Pons (tissue), 1 donor: ENCODE data around the gene CDHR2.
A peak's percentile ranks its signal among the peaks of the same experiment; 100 is the strongest.

Source experiments
- DNase-seq: peaks from one replicate; pipeline ENCODE4 v3.0.0-alpha.2; 2016; ENCODE audit warnings: low spot score

CDHR2 gene

DNA sequence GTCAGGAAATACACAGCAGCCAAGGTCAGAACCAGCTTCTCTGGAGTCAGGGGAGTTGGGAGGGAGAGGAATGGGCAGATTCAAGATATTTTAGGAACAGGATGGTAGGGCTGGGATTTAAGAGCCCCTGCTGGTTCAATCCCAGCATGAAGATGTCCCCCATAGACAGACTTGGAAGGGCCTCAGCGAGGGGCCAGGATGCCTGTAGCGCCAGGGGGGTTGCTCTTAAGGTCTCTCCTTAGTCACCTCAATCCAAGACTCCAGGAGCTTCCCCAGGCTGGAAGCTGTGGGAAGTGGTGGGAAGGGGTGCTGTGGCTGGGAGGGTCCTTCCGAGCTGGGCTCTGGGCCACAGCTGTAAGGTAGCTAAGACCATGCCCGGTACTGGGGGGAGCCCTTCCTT lies 90.1 kb downstream of the CDHR2 start:
- DNase-seq: no peak

DNA sequence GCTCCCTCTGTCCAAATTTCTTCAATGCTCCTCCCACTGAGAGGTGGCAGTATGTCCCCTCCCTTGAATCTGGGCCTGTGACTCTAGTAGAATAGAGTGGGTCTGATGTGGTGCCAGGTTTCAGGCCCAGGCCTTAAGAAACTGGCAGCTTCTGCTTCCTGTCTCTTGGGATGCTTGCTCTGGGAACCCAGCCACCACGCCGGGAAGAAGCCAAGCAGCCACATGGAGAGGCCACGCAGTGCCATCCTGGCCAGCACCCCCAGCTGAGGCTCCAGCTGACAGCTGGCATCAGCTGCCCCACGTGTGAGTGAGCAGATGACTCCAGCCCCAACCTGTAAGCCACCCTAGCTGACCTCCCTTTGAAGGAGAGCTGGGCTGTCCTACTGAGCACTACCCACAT lies 90.8 kb downstream of the CDHR2 start:
- peak; percentile 69 for DNase-seq

GRCh38 chr5:176640616-176641015 lies 91.5 kb downstream of the CDHR2 start:
- DNase-seq: no peak

DNA sequence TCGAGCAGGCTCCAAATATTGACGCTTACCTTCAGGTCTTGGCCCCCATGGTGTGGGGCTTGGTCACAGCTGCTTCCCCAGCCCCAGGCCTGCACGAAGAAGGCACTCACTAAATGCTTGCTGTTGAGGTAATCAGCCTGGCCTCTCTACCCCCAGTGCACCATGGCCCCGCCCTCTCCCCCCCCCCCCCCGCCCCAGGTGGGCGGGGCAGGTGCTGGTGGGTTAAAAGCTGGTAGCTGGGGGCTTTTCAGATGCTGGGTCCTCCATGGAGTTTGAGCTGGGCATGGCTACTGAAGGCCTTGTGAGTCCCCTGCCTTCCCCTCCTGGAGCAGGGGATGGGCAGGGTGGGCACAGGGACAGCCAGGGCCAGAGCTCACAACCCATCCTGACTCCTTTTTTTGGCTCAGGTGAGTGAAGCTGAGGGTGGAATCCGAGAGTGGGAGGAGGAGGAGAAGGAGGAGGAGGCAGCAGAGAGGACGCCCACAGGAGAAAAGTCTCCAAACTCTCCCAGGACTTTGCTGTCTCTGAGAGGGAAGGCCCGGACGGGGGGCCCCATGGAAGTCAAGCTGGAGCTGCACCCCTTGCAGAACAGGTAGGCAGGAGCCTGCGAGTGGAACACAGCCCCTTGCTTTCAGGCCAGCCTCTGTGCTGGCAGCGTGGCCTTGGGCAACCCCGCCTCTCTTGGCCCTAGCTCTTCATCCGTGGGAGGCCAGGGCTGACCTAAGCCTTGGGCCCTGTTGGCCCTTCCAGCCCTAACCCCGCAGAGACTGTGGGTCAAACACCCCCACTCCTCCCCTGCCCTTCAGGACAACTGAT lies 93.7 kb downstream of the CDHR2 start:
- DNase-seq: no peak

- DNase-seq: no peak
Measured at GRCh38 chr5:176643491-176644219, 94.5 kb downstream of the CDHR2 start.

DNA sequence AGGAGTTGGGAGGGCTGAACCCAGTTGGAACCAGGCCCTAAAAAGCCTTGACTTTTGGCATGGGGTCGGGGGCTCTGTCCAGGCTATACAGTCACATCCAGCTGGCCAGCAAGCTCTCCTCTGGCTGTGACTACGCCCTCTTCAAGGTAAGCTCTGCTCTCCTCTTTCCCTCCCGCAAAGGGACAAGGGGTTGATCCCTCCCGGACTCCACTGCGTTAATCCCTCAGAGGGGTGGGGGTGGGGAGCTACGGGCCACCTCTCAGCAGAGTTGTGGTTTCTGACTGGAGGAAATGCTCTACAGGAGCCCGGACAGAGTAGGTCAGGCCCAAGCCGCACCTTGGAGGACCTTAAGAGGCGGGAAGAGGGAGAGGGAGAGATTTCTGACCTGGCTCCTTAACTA lies 95.2 kb downstream of the CDHR2 start:
- DNase-seq: no peak

GRCh38 chr5:176644878-176645670 lies 95.9 kb downstream of the CDHR2 start:
- DNase-seq: no peak
